Stimulated activated CD8-positive, alpha-beta memory T cell treated with anti-CD3 and anti-CD28 coated beads, Interleukin-7, amount 100 ng/mL, for 4 hours (primary cell): ENCODE measurements around the gene CTCF.
A peak's percentile ranks its signal among the peaks of the same experiment; 100 is the strongest.
"Not testable (repeated sequence)": the region's sequence is repeated elsewhere in the genome, so short reads cannot be mapped to it uniquely, and the experiment has no call there.

Source experiments
- DNase-seq, 2 donors: peaks; one replicate each; pipeline ENCODE4 v3.0.0-alpha.2; 2020; ENCODE audit warnings: low read depth in 2 of 2

Gene CTCF

GRCh38 chr16:67533987-67534386 lies 28.3 kb upstream of the CTCF start:
- DNase-seq = not testable (repeated sequence)

GRCh38 chr16:67534431-67534830 lies 27.9 kb upstream of the CTCF start:
- no peak for DNase-seq

- no peak for DNase-seq
Measured at GRCh38 chr16:67535201-67535600, 27.1 kb upstream of the CTCF start.

- peak in 1 of 2 donors; percentile 43 for DNase-seq
Measured at GRCh38 chr16:67537270-67537635, 25.1 kb upstream of the CTCF start.

- DNase-seq = peak; percentile 29 to 64
Measured at GRCh38 chr16:67537636-67538591, 24.4 kb upstream of the CTCF start.

- no peak for DNase-seq
Measured at GRCh38 chr16:67538666-67539101, 23.6 kb upstream of the CTCF start.

- no peak for DNase-seq
Measured at GRCh38 chr16:67539271-67539670, 23.1 kb upstream of the CTCF start.

GRCh38 chr16:67539691-67540635 lies 22.4 kb upstream of the CTCF start:
- DNase-seq = no peak

GRCh38 chr16:67540756-67541155 lies 21.6 kb upstream of the CTCF start:
- DNase-seq = no peak

GRCh38 chr16:67541391-67542263 lies 20.7 kb upstream of the CTCF start:
- DNase-seq = no peak

- DNase-seq = peak; percentile 53 to 64
Measured at GRCh38 chr16:67542464-67542863, 19.9 kb upstream of the CTCF start.

- DNase-seq = no peak
Measured at GRCh38 chr16:67543036-67543435, 19.3 kb upstream of the CTCF start.

- no peak for DNase-seq
Measured at GRCh38 chr16:67543582-67543981, 18.7 kb upstream of the CTCF start.

- DNase-seq = no peak
Measured at GRCh38 chr16:67544329-67544841, 17.9 kb upstream of the CTCF start.

GRCh38 chr16:67544844-67545664 lies 17.3 kb upstream of the CTCF start:
- DNase-seq = no peak

GRCh38 chr16:67545665-67546024 lies 16.7 kb upstream of the CTCF start:
- DNase-seq = no peak

GRCh38 chr16:67546091-67546501 lies 16.2 kb upstream of the CTCF start:
- DNase-seq = no peak

- peak in 1 of 2 donors; percentile 59 for DNase-seq
Measured at GRCh38 chr16:67546761-67547422, 15.4 kb upstream of the CTCF start.

- no peak for DNase-seq
Measured at GRCh38 chr16:67547423-67548264, 14.7 kb upstream of the CTCF start.
